ENCODE results near the gene ERP29. TPM values are rescaled to one million over a fixed set of nuclear protein-coding genes. Genes with fewer than 3 reads are reported as not detected.

The ERP29 gene
- total and polyA plus RNA-seq, 2 of the 13 experiments (the other 11 are each of a cell fraction or from before 2014, with no cell fraction given), result 111 to 147 TPM

DNA sequence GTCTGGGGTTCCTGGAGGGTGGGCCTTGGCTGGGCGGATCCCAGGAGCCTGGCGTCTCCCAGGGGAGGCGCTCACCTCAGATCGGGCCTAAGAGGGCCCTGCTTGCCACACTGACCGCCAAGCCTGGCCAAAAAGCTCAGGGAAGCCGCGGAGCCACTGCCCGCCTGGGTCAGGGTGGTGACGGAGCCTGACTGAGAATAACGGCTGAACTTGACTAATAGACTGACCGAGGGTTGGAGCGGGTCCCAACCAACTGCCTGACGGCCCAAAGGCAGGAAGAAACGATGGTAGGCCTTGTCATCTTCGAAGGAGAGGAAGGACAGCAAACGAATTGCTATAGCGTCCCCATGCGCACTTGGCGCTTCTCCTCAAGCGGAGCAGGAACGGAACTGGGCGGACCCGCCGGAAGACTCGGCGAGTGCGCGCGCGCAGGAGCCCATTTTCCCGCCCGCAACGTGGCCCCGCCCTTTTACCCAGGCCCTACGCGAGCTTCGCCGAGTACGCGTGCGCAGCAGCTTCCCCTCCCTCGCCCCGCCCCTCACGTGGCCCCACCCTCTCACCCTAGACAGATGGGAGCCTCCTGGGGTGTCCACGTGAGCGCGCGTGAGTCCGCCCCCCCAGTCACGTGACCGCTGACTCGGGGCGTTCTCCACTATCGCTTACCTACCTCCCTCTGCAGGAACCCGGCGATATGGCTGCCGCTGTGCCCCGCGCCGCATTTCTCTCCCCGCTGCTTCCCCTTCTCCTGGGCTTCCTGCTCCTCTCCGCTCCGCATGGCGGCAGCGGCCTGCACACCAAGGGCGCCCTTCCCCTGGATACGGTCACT is at the start of gene ERP29, which contains the start of gene TMEM116 (continued):
- TF ChIP-seq, protein P1, sequence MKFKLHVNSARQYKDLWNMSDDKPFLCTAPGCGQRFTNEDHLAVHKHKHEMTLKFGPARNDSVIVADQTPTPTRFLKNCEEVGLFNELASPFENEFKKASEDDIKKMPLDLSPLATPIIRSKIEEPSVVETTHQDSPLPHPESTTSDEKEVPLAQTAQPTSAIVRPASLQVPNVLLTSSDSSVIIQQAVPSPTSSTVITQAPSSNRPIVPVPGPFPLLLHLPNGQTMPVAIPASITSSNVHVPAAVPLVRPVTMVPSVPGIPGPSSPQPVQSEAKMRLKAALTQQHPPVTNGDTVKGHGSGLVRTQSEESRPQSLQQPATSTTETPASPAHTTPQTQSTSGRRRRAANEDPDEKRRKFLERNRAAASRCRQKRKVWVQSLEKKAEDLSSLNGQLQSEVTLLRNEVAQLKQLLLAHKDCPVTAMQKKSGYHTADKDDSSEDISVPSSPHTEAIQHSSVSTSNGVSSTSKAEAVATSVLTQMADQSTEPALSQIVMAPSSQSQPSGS (CRISPR knock-in tag; IDR thresholded peaks at IDR 0.05), result peak; percentile 51
- TF ChIP-seq, protein P2, sequence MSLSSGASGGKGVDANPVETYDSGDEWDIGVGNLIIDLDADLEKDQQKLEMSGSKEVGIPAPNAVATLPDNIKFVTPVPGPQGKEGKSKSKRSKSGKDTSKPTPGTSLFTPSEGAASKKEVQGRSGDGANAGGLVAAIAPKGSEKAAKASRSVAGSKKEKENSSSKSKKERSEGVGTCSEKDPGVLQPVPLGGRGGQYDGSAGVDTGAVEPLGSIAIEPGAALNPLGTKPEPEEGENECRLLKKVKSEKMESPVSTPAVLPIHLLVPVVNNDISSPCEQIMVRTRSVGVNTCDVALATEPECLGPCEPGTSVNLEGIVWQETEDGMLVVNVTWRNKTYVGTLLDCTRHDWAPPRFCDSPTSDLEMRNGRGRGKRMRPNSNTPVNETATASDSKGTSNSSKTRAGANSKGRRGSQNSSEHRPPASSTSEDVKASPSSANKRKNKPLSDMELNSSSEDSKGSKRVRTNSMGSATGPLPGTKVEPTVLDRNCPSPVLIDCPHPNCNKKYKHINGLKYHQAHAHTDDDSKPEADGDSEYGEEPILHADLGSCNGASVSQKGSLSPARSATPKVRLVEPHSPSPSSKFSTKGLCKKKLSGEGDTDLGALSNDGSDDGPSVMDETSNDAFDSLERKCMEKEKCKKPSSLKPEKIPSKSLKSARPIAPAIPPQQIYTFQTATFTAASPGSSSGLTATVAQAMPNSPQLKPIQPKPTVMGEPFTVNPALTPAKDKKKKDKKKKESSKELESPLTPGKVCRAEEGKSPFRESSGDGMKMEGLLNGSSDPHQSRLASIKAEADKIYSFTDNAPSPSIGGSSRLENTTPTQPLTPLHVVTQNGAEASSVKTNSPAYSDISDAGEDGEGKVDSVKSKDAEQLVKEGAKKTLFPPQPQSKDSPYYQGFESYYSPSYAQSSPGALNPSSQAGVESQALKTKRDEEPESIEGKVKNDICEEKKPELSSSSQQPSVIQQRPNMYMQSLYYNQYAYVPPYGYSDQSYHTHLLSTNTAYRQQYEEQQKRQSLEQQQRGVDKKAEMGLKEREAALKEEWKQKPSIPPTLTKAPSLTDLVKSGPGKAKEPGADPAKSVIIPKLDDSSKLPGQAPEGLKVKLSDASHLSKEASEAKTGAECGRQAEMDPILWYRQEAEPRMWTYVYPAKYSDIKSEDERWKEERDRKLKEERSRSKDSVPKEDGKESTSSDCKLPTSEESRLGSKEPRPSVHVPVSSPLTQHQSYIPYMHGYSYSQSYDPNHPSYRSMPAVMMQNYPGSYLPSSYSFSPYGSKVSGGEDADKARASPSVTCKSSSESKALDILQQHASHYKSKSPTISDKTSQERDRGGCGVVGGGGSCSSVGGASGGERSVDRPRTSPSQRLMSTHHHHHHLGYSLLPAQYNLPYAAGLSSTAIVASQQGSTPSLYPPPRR (CRISPR knock-in tag; IDR thresholded peaks at IDR 0.05; ENCODE audit: borderline replicate concordance), result peak; percentile 60; the same call in 1 of the 2 replicates
- TF ChIP-seq IKZF4 (CRISPR knock-in tag; IDR thresholded peaks at IDR 0.05; ENCODE audit: borderline replicate concordance, low read depth, not compliant biosample characterization) (peak; percentile 74), ZNF781 (CRISPR knock-in tag; IDR thresholded peaks at IDR 0.05; ENCODE audit: borderline replicate concordance, not compliant biosample characterization) (peak; percentile 91), ZNF883 (CRISPR knock-in tag; IDR thresholded peaks at IDR 0.05; ENCODE audit: not compliant biosample characterization) (peak; percentile 7), ZKSCAN5 (CRISPR knock-in tag; IDR thresholded peaks at IDR 0.05) (no peak), RAD51 (IDR thresholded peaks at IDR 0.05; ENCODE audit: borderline replicate concordance) (peak; percentile 99), WIZ (CRISPR knock-in tag; IDR thresholded peaks at IDR 0.05) (peak; percentile 71), FOXP1 (IDR thresholded peaks at IDR 0.05) (no peak), FOXP1 (CRISPR knock-in tag; IDR thresholded peaks at IDR 0.05) (0 out of 2 replicates have a peak, but pooled peaks have one; percentile 15), PITX1 (CRISPR knock-in tag; IDR thresholded peaks at IDR 0.05) (no peak; the same call in 1 of the 2 replicates)
- TF ChIP-seq, protein P3, sequence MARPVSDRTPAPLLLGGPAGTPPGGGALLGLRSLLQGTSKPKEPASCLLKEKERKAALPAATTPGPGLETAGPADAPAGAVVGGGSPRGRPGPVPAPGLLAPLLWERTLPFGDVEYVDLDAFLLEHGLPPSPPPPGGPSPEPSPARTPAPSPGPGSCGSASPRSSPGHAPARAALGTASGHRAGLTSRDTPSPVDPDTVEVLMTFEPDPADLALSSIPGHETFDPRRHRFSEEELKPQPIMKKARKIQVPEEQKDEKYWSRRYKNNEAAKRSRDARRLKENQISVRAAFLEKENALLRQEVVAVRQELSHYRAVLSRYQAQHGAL (CRISPR knock-in tag; IDR thresholded peaks at IDR 0.05; ENCODE audit: not compliant biosample characterization), result peak; percentile 88
- TF ChIP-seq, protein P4, sequence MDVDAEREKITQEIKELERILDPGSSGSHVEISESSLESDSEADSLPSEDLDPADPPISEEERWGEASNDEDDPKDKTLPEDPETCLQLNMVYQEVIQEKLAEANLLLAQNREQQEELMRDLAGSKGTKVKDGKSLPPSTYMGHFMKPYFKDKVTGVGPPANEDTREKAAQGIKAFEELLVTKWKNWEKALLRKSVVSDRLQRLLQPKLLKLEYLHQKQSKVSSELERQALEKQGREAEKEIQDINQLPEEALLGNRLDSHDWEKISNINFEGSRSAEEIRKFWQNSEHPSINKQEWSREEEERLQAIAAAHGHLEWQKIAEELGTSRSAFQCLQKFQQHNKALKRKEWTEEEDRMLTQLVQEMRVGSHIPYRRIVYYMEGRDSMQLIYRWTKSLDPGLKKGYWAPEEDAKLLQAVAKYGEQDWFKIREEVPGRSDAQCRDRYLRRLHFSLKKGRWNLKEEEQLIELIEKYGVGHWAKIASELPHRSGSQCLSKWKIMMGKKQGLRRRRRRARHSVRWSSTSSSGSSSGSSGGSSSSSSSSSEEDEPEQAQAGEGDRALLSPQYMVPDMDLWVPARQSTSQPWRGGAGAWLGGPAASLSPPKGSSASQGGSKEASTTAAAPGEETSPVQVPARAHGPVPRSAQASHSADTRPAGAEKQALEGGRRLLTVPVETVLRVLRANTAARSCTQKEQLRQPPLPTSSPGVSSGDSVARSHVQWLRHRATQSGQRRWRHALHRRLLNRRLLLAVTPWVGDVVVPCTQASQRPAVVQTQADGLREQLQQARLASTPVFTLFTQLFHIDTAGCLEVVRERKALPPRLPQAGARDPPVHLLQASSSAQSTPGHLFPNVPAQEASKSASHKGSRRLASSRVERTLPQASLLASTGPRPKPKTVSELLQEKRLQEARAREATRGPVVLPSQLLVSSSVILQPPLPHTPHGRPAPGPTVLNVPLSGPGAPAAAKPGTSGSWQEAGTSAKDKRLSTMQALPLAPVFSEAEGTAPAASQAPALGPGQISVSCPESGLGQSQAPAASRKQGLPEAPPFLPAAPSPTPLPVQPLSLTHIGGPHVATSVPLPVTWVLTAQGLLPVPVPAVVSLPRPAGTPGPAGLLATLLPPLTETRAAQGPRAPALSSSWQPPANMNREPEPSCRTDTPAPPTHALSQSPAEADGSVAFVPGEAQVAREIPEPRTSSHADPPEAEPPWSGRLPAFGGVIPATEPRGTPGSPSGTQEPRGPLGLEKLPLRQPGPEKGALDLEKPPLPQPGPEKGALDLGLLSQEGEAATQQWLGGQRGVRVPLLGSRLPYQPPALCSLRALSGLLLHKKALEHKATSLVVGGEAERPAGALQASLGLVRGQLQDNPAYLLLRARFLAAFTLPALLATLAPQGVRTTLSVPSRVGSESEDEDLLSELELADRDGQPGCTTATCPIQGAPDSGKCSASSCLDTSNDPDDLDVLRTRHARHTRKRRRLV (CRISPR knock-in tag; IDR thresholded peaks at IDR 0.05), result no peak
- TF ChIP-seq, protein P5, sequence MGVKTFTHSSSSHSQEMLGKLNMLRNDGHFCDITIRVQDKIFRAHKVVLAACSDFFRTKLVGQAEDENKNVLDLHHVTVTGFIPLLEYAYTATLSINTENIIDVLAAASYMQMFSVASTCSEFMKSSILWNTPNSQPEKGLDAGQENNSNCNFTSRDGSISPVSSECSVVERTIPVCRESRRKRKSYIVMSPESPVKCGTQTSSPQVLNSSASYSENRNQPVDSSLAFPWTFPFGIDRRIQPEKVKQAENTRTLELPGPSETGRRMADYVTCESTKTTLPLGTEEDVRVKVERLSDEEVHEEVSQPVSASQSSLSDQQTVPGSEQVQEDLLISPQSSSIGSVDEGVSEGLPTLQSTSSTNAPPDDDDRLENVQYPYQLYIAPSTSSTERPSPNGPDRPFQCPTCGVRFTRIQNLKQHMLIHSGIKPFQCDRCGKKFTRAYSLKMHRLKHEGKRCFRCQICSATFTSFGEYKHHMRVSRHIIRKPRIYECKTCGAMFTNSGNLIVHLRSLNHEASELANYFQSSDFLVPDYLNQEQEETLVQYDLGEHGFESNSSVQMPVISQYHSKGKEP (CRISPR knock-in tag; IDR thresholded peaks at IDR 0.05), result no peak
